Transverse colon (tissue), 4 donors: ENCODE results near the gene DENND1B. TPM values are rescaled to one million over a fixed set of nuclear protein-coding genes. Genes with fewer than 3 reads are reported as not detected.

Experiments
- DNase-seq: peaks from one replicate; pipeline ENCODE4 v3.0.0-alpha.2; 2019
- H3K27ac ChIP-seq, 4 donors: fragments of 200-600 bp; sonication (generic); 2 replicates each; pipeline ENCODE4 v1.5.1; 2016 to 2018; ENCODE audit warnings: inconsistent platforms in 4 of 4
- H3K27me3 ChIP-seq: fragments of 200-600 bp; sonication (generic); 2 replicates; pipeline ENCODE4 v1.5.1; 2017; ENCODE audit warnings: inconsistent platforms
- H3K36me3 ChIP-seq, 4 donors: fragments of 200-600 bp; sonication (generic); 2 replicates each; pipeline ENCODE4 v1.5.1; 2017 to 2019; ENCODE audit warnings: inconsistent platforms in 4 of 4
- H3K4me1 ChIP-seq, 4 donors: fragments of 200-600 bp; sonication (generic); 2 replicates each; pipeline ENCODE4 v1.5.1; 2017 to 2020; ENCODE audit warnings: inconsistent platforms in 4 of 4
- H3K4me3 ChIP-seq, 4 donors: fragments of 200-600 bp; sonication (generic); 1 replicate in 1 of 4; 2 replicates in 3 of 4; pipeline versions ENCODE4 v1.5.1 to v1.6.1; 2017 to 2019; ENCODE audit warnings: inconsistent platforms in 4 of 4
- H3K9me3 ChIP-seq, 2 donors: fragments of 200-600 bp; sonication (generic); 2 replicates each; pipeline ENCODE4 v1.5.1; 2017 to 2019; ENCODE audit warnings: inconsistent platforms in 2 of 2
- CTCF ChIP-seq, 5 experiments: fragments of 200-600 bp in 3 of 5; fragments of 450-650 bp in 2 of 5; sonication (generic) in 3 of 5; IDR thresholded peaks; 1 replicate in 2 of 5; 2 replicates in 3 of 5; pipeline ENCODE4 v1.5.1; 2016 to 2017; ENCODE audit warnings: antibody characterized with exemption in 5 of 5, inconsistent platforms in 3 of 5, mild to moderate bottlenecking in 2 of 5, moderate library complexity in 1 of 5
- EP300 ChIP-seq: sonication (generic); formaldehyde crosslinking; IDR thresholded peaks from one replicate; pipeline ENCODE4 v1.6.1; 2017; ENCODE audit warnings: antibody characterized with exemption, low read depth
- POLR2A ChIP-seq: fragments of 450-650 bp; IDR thresholded peaks from one replicate; pipeline ENCODE4 v1.6.1; 2016; ENCODE audit warnings: antibody characterized with exemption, mild to moderate bottlenecking, moderate library complexity
- POLR2AphosphoS5 ChIP-seq, 3 donors: sonication (generic); formaldehyde crosslinking; IDR thresholded peaks; one replicate each; pipeline ENCODE4 v1.6.1; 2016; ENCODE audit warnings: antibody characterized with exemption in 3 of 3
- WGBS, 2 donors: methylation state at CpG; one replicate each; pipeline ENCODE4 v1.1.5; 2018; ENCODE audit warnings: low coverage in 1 of 2; 5-methylcytosine and 5-hydroxymethylcytosine counted together
- in situ Hi-C, 4 donors: fragments of 200-750 bp; cut with MboI; loops; one replicate each; pipeline versions ENCODE4 v1.15.0 to v1.15.1; 2017; ENCODE audit warnings: low sequenced_read_pairs in 3 of 4, low pct_ligation_motif_present in 1 of 4, low pct_unique_long_range_greater_than_20kb in 1 of 4
- intact Hi-C: fragments of 100-400 bp; cut with DNase I; formaldehyde crosslinking; loops from one replicate; pipeline ENCODE4 v1.15.1; 2023; ENCODE audit warnings: low total_unique reads
- total RNA-seq, 4 donors: library from RNA; depleted of rRNA; stranded (reverse); fragments of >200 nt; gene quantifications; one replicate each; pipeline ENCODE4 v1.1.0, GENCODE V29; 2016

Gene DENND1B
- total RNA-seq, 4 donors from 2014 or later: 21.9 to 59.9 (median 42.3) TPM

- in situ Hi-C loops (no loop called here), intact Hi-C loops (no loop called here)
- Histone ChIP-seq H3K36me3 (no peaks in the 10 kb centered on the region), H3K4me3 (no peak overlapping the region), H3K9me3 (no peaks in the 10 kb centered on the region), H3K27ac (no peak overlapping the region), H3K27me3 (no peaks in the 10 kb centered on the region), H3K4me1 (no peaks in the 10 kb centered on the region)
- no peak for TF ChIP-seq POLR2A
- TF ChIP-seq CTCF (IDR thresholded peaks at IDR 0.05): no peak
- no peak for TF ChIP-seq POLR2AphosphoS5 (IDR thresholded peaks at IDR 0.05)
- no peak for TF ChIP-seq EP300
- DNase-seq: no peak
- WGBS, 2 donors: 76 to 82% methylated on average over 9 of the region's 9 CpGs
Observed at GRCh38 chr1:197468543-197469175, 306.6 kb downstream of the DENND1B start.

- no peaks in the 10 kb centered on the region for H3K4me1 ChIP-seq
- no peaks in the 10 kb centered on the region for H3K36me3 ChIP-seq
- no peaks in the 10 kb centered on the region for H3K9me3 ChIP-seq
- no peaks in the 10 kb centered on the region for H3K27me3 ChIP-seq
- WGBS, 2 donors: 77 to 82% methylated on average over 1 of the region's 1 CpG
- H3K27ac ChIP-seq: no peak overlapping the region
- intact Hi-C loops: no loop called here
- H3K4me3 ChIP-seq: no peak overlapping the region
- TF ChIP-seq POLR2AphosphoS5 (IDR thresholded peaks at IDR 0.05) (no peak), CTCF (IDR thresholded peaks at IDR 0.05) (no peak), EP300 (no peak), POLR2A (no peak)
- in situ Hi-C loops: no loop called here
- DNase-seq: no peak
Observed at GRCh38 chr1:197467881-197468280, 307.4 kb downstream of the DENND1B start.

- intact Hi-C loops (no loop called here), in situ Hi-C loops (no loop called here)
- Histone ChIP-seq H3K27ac (no peak overlapping the region), H3K9me3 (no peaks in the 10 kb centered on the region), H3K36me3 (no peaks in the 10 kb centered on the region), H3K27me3 (no peaks in the 10 kb centered on the region), H3K4me3 (no peak overlapping the region), H3K4me1 (no peaks in the 10 kb centered on the region)
- no peak for TF ChIP-seq EP300
- no peak for TF ChIP-seq POLR2A
- no peak for TF ChIP-seq CTCF (IDR thresholded peaks at IDR 0.05)
- DNase-seq: no peak
- WGBS, 2 donors: 48 to 65% methylated on average over 3 of the region's 3 CpGs
Observed at GRCh38 chr1:197466813-197467212, 308.5 kb downstream of the DENND1B start.

- intact Hi-C loops (no loop called here), in situ Hi-C loops (no loop called here)
- Histone ChIP-seq H3K4me3 (no peak overlapping the region), H3K9me3 (no peaks in the 10 kb centered on the region), H3K4me1 (no peaks in the 10 kb centered on the region), H3K27ac (no peak overlapping the region), H3K27me3 (no peaks in the 10 kb centered on the region), H3K36me3 (no peaks in the 10 kb centered on the region)
- WGBS, 2 donors: 85 to 93% methylated on average over 3 of the region's 3 CpGs
- DNase-seq: no peak
- TF ChIP-seq EP300 (no peak), POLR2AphosphoS5 (IDR thresholded peaks at IDR 0.05) (no peak), CTCF (IDR thresholded peaks at IDR 0.05) (no peak), POLR2A (no peak)
Observed at GRCh38 chr1:197465528-197466327, 309.6 kb downstream of the DENND1B start.
